HG03342 (cell line): ENCODE data around the gene CNIH3.
"Not testable (repeated sequence)": the region's sequence is repeated elsewhere in the genome, so short reads cannot be mapped to it uniquely, and the experiment has no call there.

Experiments used
- ATAC-seq: cut with Tn5 transposase; IDR thresholded peaks from one replicate; pipeline ENCODE4 v1.9.1; 2021; ENCODE audit warnings: mild to moderate bottlenecking, moderate library complexity; ENCODE audit not compliant: unreplicated experiment

CNIH3 gene

GRCh38 chr1:224615861-224616755 lies at the start of gene CNIH3:
Gene CNIH3, plus strand, starts transcription at chr1:224616317. Its CDS starts 858 bp downstream, at chr1:224617175.
- ATAC-seq: no peak

DNA sequence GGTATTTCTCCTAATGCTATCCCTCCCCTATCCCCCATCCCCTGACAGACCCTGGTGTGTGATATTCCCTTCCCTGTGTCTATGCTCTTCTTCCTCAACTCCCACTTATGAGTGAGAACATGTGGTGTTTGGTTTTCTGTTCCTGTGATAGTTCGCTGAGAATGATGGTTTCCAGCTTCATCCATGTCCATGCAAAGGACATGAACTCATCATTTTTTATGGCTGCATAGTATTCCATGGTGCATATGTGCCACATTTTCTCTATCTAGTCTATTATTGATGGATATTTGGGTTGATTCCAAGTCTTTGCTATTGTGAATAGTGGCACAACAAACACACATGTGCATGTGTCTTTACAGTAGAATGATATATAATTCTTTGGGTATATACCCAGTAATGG lies 49.6 kb upstream of the CNIH3 start:
- not testable (repeated sequence) for ATAC-seq

GRCh38 chr1:224569276-224569675 lies 46.8 kb upstream of the CNIH3 start:
- no peak for ATAC-seq

DNA sequence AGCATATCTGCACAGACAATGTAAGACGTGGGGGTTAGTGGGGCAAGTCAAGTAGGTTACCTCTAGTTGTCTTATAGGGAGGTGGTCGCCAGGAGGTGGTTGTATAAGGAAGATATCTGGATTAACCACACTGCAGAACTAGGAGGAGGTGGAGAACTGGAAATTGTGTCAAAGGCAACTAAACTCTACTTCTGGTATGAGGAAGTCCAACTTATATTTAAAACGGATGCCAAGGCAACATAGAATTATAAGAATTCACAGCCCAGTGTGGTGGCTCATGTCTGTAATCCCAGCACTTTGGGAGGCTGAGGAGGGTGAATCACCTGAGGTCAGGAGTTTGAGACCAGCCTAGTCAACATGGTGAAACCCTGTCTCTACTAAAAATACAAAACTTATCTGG lies 44.1 kb upstream of the CNIH3 start:
- not testable (repeated sequence) for ATAC-seq

DNA sequence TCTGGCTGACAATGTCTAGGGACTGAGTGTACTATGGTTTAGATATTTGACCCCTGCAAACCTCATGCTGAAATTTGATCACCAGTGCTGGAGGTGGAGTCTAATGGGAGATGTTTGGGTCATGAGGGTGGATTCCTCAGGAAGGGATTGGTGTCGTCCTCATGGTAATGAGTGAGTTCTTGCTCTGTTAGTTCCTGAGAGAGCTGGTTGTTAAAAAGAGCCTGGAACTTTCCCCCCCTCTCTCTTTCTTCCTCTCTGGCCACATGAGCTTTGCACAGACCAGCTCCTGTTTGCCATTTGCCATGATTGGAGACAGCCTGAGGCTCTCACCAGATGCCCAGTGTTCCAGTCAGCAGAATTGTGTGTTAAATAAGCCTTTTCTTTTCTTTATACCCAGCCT lies 36.6 kb upstream of the CNIH3 start:
- ATAC-seq: no peak

DNA sequence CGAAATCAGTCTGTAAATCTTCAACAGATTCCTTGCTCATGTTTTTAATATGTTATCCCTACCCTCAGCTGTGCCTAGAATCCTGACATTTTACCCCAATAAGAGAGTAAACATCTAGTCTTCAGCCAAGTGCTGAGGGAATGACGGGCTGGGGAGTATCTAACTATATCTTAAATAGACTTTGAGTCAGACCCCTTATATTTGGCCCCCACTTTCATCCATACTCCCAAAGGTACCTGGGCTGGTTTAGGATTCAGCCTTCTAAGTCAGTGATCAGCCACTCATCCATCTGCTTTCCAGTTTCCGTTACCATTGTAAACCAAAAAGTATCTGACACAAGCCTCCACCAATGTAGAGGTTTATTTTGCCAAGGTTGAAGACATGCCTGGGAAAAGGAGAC lies 36.1 kb upstream of the CNIH3 start:
- ATAC-seq: no peak

- ATAC-seq: no peak
These were observed 34.1 kb upstream of the CNIH3 start for GRCh38 chr1:224582041-224582440.

DNA sequence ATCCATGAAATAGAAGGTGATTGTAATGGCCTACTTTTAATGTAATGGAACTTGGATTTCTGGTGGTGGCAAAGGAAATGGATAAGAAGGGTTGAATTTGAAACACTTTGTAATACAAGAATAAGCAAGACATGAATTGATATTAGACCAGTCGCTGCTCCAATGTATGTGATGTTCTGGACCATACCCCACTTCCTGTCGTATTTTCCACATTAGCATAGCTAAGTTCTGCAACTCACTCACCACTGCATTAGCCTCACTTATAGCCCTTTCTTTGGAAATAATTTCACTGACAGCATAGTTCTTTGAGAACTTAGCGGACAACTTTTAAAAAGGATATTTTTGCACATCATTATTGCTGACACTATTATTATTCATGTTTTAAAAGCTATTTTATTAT lies 32.3 kb upstream of the CNIH3 start:
- no peak for ATAC-seq

DNA sequence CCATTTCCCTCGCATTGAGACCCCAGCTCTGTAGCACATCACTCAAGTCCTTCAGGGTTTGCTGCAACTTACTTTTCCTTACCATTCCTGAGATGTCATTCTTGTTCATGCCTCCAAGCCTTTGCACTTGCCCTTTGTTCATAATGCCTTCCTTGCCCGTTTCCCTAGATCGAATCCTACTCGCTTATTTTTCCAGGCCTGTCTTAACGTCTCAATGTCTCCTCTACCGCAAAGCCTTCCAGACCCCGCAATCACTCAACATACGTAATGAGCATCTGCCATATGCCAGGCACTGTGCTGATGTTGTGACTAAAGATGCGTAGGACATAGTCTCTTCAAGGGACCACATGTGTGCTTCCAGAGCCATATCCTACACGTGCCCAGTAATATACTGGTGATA lies 31.1 kb upstream of the CNIH3 start:
- ATAC-seq: no peak

GRCh38 chr1:224587051-224587450 lies 29.1 kb upstream of the CNIH3 start:
- ATAC-seq: no peak

GRCh38 chr1:224588515-224588914 lies 27.6 kb upstream of the CNIH3 start:
- no peak for ATAC-seq

- ATAC-seq: no peak
These were observed 27.1 kb upstream of the CNIH3 start for GRCh38 chr1:224589006-224589405.

DNA sequence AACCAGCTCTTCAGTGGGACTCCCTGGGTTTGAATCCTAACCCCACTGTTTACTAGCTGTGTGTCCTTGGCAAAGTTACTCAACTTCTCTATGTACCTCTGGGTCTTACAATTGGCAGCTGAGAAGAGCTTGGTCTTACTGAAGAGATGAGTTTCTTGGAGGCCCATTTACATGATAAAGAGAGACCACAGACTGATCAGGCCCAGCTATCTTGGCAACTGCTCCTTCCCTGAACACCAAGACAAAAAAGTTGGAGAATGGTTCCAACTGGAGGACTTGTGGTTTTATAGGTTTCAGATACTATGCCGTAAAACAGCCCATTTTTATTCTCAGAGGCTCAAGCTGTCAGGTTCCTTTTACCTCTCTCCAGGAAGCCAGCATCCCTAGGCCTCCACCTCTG lies 24.8 kb upstream of the CNIH3 start:
- no peak for ATAC-seq

GRCh38 chr1:224592636-224593582 lies 23.2 kb upstream of the CNIH3 start:
- no peak for ATAC-seq

DNA sequence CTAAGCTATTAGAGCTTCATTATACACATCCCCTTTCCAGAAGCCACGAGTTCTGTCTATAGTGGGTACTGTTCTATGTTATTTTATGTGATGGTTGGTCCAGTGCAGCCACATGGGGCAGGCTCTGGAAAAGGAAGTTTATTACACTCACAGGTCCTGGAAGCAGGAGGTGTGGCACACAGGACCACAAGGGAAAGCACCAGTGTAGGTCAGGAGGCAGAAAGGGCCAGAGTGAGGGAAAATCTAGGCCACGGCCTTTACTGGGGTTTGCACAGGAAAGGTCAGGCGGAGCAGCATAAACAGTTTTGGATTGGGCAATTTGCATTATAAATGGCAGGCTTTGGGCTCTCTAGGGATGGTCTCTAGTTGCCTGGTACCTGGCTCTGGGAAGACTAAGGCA lies 21.8 kb upstream of the CNIH3 start:
- ATAC-seq: no peak

DNA sequence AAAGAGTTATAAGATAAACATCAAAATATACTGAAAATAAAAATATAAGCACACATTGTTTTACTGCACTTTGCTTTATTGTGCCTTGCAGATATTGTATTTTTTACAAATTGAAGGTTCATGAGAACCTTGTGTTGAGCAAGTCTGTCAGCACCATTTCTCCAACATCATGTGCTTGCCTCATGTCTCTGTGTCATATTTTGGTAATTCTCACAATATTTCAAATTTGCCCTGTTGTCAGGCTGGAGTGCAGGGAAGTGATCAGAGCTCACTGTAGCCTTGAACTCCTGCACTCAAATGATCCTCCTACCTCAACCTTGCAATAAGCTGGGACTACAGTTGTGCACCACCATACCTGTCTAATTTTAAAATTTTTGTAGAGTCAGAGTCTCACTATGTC lies 21.3 kb upstream of the CNIH3 start:
- no peak for ATAC-seq

DNA sequence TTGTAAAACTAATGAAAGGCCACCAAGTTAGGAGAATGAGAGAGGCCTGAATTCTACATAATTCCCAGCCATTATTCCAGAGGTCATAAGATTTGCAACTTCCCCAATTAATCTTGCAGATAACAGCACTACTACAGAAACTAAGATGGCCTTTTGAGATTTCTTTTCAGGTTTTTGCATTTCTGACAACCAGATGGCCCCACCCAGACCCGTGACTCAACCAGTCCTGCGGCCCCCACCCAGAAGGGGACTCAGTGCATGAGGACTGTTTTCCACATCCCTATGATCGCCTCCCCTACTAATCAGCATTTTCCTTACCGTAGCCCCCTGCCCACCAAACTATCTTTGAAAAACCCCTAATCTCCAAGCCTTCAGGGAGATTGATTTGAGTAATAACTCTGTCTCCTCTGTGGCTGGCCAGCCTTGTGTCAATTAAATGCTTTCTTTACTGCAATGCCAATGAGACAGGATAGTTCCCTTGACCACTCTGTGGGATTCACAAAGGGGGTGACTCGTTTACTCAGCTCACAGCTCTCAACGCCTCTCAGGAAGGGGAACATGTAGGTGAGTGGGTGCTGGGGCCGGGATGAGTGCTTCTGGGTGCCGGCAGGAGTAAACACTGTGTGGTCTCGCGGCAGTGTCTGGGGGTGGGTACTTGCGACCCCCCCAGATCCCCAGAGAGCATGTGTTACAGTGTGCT lies 10.5 kb upstream of the CNIH3 start:
- ATAC-seq: no peak

DNA sequence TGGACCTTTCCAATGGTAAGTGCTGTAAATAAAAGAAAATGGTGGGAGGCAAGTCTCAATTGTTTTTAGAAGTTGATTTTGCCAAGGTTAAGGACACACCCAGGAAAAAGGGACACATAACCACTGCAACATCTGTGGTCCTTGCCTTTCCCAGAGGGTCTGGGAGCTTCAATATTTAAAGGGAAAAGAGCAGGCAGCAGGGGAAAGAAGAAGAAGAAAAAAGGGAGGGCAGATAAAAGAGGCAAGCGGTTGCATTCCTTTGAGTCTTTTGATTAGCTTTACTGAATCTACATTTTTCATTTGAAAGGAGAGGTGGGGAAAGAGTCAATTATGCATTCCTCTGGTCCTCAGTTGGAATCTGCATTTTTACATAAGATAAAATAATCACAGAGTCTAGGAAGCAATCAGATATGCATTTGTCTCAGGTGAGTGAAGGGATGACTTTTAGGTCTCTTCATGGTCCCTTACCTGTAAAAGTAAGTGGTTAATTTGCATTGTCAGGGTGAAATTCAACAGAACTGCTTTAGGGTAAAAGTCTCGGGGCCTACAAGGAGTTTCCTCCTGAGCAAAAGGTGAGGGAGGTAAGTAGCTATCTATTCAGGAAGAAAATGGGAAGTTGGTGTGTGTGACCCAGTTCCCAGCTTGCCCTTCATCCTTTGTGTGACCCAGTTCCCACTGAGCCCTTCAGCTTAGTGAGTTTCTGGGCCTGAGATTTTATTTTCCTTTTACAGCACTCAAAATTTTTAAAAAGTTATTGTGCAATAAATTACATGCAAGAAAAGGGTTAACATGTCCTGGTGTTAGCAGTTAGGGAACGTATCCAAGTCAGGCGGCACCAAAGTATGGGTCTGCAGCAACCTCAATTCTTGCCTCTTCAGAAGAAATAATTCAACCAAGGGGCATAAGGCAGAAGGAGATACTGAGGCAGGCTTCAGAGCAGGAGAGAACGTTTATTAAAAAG lies 8.6 kb upstream of the CNIH3 start:
- no peak for ATAC-seq

GRCh38 chr1:224609333-224609732 lies 6.8 kb upstream of the CNIH3 start:
- no peak for ATAC-seq

DNA sequence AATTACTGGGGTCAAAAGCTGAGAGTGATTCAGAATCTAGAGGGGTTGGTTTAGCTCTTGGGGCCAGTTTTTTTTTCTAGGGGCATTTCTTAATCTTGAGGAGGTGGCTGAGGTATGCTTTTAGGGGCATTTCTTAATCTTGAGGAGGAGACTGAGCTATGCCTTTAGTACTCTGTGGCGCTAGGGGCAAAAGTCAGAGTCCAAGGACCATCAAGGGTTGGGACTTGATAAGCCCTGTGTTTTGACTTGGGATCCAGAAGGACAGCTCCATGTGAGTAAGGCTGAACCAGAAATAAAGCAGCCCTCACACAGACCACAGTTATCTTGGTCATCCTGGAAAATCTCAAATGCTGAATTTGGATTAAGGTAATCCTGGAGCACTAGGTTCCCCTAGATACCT lies 3.9 kb upstream of the CNIH3 start:
- ATAC-seq: no peak
